GM12873 (cell line): ENCODE data around the gene LXN.

Source experiments
- TF ChIP-seq, protein P1 (sequence below): IDR thresholded peaks from 2 replicates; pipeline ENCODE4 v1.5.1; 2012; ENCODE audit warnings: low read depth, mild to moderate bottlenecking, moderate library complexity, low read length, control low read depth; ENCODE audit not compliant: insufficient read depth; ENCODE audit errors: missing control alignments

The LXN gene

DNA sequence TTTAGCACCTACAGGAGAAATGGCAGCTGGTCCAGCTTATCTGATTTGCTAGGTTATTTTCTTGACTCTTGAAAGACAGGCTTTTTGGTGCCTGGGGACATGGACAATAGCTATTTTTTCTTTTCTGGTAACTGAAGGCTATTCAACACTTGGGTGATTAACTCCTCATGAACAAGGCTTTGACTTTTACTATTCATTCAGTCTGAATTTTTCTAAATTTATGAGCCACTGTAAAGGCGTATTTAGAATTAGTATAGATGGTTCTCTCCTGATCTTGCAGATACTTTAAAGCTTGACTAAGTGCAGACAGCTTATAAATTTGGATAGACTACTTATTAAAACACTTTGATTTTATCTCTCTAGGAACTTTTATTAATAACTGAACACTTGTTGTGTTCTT, 46.6 kb downstream of the LXN start:
- TF ChIP-seq, protein P1, sequence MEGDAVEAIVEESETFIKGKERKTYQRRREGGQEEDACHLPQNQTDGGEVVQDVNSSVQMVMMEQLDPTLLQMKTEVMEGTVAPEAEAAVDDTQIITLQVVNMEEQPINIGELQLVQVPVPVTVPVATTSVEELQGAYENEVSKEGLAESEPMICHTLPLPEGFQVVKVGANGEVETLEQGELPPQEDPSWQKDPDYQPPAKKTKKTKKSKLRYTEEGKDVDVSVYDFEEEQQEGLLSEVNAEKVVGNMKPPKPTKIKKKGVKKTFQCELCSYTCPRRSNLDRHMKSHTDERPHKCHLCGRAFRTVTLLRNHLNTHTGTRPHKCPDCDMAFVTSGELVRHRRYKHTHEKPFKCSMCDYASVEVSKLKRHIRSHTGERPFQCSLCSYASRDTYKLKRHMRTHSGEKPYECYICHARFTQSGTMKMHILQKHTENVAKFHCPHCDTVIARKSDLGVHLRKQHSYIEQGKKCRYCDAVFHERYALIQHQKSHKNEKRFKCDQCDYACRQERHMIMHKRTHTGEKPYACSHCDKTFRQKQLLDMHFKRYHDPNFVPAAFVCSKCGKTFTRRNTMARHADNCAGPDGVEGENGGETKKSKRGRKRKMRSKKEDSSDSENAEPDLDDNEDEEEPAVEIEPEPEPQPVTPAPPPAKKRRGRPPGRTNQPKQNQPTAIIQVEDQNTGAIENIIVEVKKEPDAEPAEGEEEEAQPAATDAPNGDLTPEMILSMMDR = no peak

DNA sequence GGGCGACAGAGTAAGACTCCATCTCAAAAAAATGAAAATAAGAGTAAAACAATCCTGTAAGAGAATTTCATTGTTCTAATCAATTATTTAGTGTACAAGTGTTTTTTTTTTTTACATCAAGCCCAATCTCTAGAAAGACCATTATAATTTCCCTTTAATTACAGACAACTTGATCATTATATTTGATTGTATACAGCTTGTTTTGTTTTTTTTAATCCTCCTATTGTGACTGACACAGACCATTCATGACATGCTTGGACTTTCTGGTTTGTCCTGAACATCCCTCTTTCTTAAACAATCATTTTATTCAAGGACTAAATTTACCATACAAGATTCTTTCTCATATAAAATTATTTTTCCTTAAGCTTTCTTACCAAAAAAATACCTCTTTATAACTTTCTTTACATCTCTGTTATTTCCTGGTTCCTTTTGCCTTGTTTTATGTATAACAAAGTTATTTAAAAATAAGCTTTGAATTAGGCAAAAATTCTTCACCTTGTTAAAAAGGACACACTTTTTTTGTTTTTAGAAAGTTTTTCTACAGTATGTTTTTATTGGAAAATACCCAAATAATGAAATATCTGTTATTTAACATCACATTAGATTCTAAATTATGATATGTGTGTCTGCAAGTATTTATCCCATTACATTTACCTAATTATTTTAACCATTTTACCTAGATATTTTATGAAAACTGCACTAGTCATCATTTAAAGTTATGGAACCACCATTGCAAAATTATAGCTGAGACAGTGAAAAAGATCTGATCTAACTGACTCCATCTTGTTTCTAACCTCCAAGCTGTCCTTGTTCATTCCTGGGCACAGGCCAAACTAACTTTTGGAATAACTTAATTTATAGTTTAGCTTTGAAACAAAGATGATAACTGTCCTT, 54.2 kb downstream of the LXN start:
- TF ChIP-seq, protein P1 = no peak
